Lower lobe of right lung (tissue), 2 donors: Measurements from ENCODE around the gene ACOT7. TPM values are rescaled to one million over a fixed set of nuclear protein-coding genes. Genes with fewer than 3 reads are reported as not detected.

Source experiments
- ATAC-seq, 2 donors: fragments of 200-7000 bp; cut with Tn5 transposase; one replicate each; pipeline ENCODE4 v1.9.1; 2020 to 2022; ENCODE audit warnings: mild to moderate bottlenecking in 2 of 2, moderate library complexity in 2 of 2
- DNase-seq: peaks from one replicate; pipeline ENCODE4 v3.0.0-alpha.2; 2020
- H3K27ac ChIP-seq: fragments of 200-600 bp; one replicate; pipeline ENCODE4 v1.8.0; 2022
- H3K27me3 ChIP-seq: fragments of 200-600 bp; one replicate; pipeline ENCODE4 v1.8.0; 2022; ENCODE audit warnings: low read depth
- H3K36me3 ChIP-seq: fragments of 200-600 bp; one replicate; pipeline ENCODE4 v1.8.0; 2022; ENCODE audit warnings: mild to moderate bottlenecking
- H3K4me1 ChIP-seq: fragments of 200-600 bp; one replicate; pipeline ENCODE4 v1.8.0; 2022
- H3K4me3 ChIP-seq: fragments of 200-600 bp; one replicate; pipeline ENCODE4 v1.8.0; 2022; ENCODE audit warnings: mild to moderate bottlenecking
- H3K9me3 ChIP-seq: fragments of 200-600 bp; one replicate; pipeline ENCODE4 v1.8.0; 2022
- CTCF ChIP-seq: fragments of 200-600 bp; IDR thresholded peaks from one replicate; pipeline ENCODE4 v1.8.0; 2022; ENCODE audit warnings: antibody characterized with exemption, mild to moderate bottlenecking
- intact Hi-C: fragments of 100-400 bp; cut with DNase I; formaldehyde crosslinking; loops from one replicate; pipeline ENCODE4 v1.11.0; 2022
- total RNA-seq: library from RNA; stranded (reverse); fragmentation: NEBNext Ultra II Directional; extraction: Animal tissue kit (Norgen Biotek cat#: 25700); gene quantifications from one replicate; pipeline ENCODE4 v1.2.1, GENCODE V29; 2021
- donor health status: DM: no; HTN: yes; CAD: no; lungs with severe emphysema.

The ACOT7 gene
- total RNA-seq, 1 donor from 2014 or later: 28.5 TPM

DNA sequence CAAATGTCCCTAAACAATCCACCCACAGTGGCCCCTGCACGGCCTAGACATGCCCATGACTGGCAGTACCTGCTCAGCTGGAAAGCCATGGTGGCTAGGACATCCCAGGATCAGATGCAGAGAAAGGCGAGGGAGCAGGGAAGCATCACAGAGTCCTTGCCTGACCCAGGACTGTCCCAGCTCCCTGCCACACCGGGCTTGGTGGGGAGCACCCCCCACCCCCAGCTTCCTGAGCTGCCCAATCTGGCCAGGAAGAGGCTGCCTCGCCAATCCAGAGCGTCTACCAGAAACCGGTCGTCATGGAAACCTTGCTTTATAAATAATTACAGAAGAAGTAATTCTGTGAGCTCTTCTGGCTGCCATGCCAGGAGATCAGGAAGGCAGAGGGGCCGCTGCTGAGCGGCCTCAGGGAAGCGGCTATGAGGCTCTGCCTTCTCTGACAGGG is 34.8 kb downstream of the ACOT7 start:
- peaks cover 40% of the 10 kb centered on the region for H3K4me1 ChIP-seq
- H3K4me3 ChIP-seq: no peak overlapping the region
- DNase-seq (peak; percentile 68), ATAC-seq (peak; percentile 45 to 66)
- no peaks in the 10 kb centered on the region for H3K27me3 ChIP-seq
- H3K9me3 ChIP-seq: no peaks in the 10 kb centered on the region
- TF ChIP-seq CTCF: no peak
- peak overlapping the region; percentile 86 for H3K27ac ChIP-seq
- intact Hi-C loops: no loop called here
- H3K36me3 ChIP-seq: no peaks in the 10 kb centered on the region

GRCh38 chr1:6358144-6358624 is 35.4 kb downstream of the ACOT7 start:
- H3K36me3 ChIP-seq: no peaks in the 10 kb centered on the region
- no peak for DNase-seq
- intact Hi-C loops: no loop called here
- H3K27ac ChIP-seq: peak overlapping the region; percentile 86
- no peak for TF ChIP-seq CTCF
- peaks cover 43% of the 10 kb centered on the region for H3K4me1 ChIP-seq
- no peaks in the 10 kb centered on the region for H3K27me3 ChIP-seq
- ATAC-seq: no peak
- no peak overlapping the region for H3K4me3 ChIP-seq
- H3K9me3 ChIP-seq: no peaks in the 10 kb centered on the region

- no peaks in the 10 kb centered on the region for H3K27me3 ChIP-seq
- H3K27ac ChIP-seq: no peak overlapping the region
- intact Hi-C loops: no loop called here
- H3K36me3 ChIP-seq: no peaks in the 10 kb centered on the region
- H3K4me3 ChIP-seq: no peak overlapping the region
- TF ChIP-seq CTCF: no peak
- H3K4me1 ChIP-seq: peaks cover 50% of the 10 kb centered on the region
- no peak for DNase-seq
- no peaks in the 10 kb centered on the region for H3K9me3 ChIP-seq
- ATAC-seq: no peak
These were observed 36.2 kb downstream of the ACOT7 start for GRCh38 chr1:6357243-6357936.

GRCh38 chr1:6355621-6356020 is 37.9 kb downstream of the ACOT7 start:
- ATAC-seq (no peak), DNase-seq (no peak)
- intact Hi-C loops: no loop called here
- no peak for TF ChIP-seq CTCF
- H3K36me3 ChIP-seq: no peaks in the 10 kb centered on the region
- H3K27ac ChIP-seq: no peak overlapping the region
- peaks cover 58% of the 10 kb centered on the region for H3K4me1 ChIP-seq
- no peaks in the 10 kb centered on the region for H3K9me3 ChIP-seq
- H3K27me3 ChIP-seq: no peaks in the 10 kb centered on the region
- H3K4me3 ChIP-seq: no peak overlapping the region

GRCh38 chr1:6354659-6355317 is 38.8 kb downstream of the ACOT7 start:
- no peak for ATAC-seq
- Histone ChIP-seq H3K27ac (peak overlapping the region; percentile 79), H3K4me3 (no peak overlapping the region), H3K27me3 (no peaks in the 10 kb centered on the region), H3K9me3 (no peaks in the 10 kb centered on the region), H3K36me3 (no peaks in the 10 kb centered on the region), H3K4me1 (peaks cover 49% of the 10 kb centered on the region)
- TF ChIP-seq CTCF: no peak
- intact Hi-C loops: no loop called here
- no peak for DNase-seq
